Hepatocyte (in vitro differentiated cells): ENCODE data around the gene KRTAP10-7.

ENCODE experiments used
- EZH2 ChIP-seq: fragments of 200-600 bp; sonication (generic); IDR thresholded peaks from 2 replicates; pipeline ENCODE4 v1.6.1; 2016; ENCODE audit warnings: antibody characterized with exemption, mild to moderate bottlenecking, borderline replicate concordance
- EZH2phosphoT487 ChIP-seq: fragments of 200-600 bp; sonication (generic); IDR thresholded peaks from one replicate; pipeline ENCODE4 v1.6.1; 2018; ENCODE audit warnings: antibody characterized with exemption, mild to moderate bottlenecking, low read depth, moderate library complexity; ENCODE audit not compliant: unreplicated experiment, severe bottlenecking
- TF ChIP-seq, protein P1 (sequence below): fragments of 200-600 bp; sonication (generic); IDR thresholded peaks from 2 replicates; pipeline ENCODE4 v1.5.1; 2016; ENCODE audit warnings: antibody characterized with exemption, mild to moderate bottlenecking; ENCODE audit not compliant: poor library complexity

DNA sequence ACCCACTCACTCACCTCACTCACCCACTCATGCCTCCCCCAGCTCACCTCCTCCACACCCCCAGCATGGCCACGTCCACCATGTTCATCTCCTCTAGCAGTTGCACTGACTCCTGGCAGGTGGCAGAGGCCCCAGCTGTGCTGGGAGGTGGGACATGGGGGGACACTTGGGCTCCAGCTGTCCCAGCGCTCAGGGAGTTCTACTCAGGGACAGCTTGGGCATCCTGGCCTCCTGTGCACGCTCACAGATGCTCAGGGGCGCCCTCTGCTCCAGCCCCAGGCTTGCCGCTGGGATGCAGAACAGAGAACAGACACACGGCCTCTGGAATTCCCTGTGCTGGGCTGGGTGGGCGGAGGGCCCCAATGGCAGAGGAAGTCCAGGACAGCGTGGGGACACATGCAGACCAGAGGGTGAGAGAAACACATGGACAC is 16.7 kb downstream of the KRTAP10-7 start:
- TF ChIP-seq EZH2phosphoT487, result no peak
- TF ChIP-seq, protein P1, sequence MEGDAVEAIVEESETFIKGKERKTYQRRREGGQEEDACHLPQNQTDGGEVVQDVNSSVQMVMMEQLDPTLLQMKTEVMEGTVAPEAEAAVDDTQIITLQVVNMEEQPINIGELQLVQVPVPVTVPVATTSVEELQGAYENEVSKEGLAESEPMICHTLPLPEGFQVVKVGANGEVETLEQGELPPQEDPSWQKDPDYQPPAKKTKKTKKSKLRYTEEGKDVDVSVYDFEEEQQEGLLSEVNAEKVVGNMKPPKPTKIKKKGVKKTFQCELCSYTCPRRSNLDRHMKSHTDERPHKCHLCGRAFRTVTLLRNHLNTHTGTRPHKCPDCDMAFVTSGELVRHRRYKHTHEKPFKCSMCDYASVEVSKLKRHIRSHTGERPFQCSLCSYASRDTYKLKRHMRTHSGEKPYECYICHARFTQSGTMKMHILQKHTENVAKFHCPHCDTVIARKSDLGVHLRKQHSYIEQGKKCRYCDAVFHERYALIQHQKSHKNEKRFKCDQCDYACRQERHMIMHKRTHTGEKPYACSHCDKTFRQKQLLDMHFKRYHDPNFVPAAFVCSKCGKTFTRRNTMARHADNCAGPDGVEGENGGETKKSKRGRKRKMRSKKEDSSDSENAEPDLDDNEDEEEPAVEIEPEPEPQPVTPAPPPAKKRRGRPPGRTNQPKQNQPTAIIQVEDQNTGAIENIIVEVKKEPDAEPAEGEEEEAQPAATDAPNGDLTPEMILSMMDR, result no peak
- TF ChIP-seq EZH2, result no peak
